ENCODE data around the gene MTAP. TPM values are rescaled to one million over a fixed set of nuclear protein-coding genes. Genes with fewer than 3 reads are reported as not detected.

The MTAP gene
- total and polyA plus RNA-seq, 4 donors, result 8.6 to 17.7 (median 12.6) TPM

GRCh38 chr9:21840647-21841046, 38.2 kb downstream of the MTAP start:
- no peaks in the 10 kb centered on the region for H3K27me3 ChIP-seq (ENCODE audit: control insufficient read depth in 4 of 4, insufficient read depth in 4 of 4, low read length in 3 of 4)
- no peak overlapping the region for H3K27ac ChIP-seq (ENCODE audit: low read depth in 1 of 2, low read length in 2 of 2)
- H3K4me1 ChIP-seq (ENCODE audit: control insufficient read depth in 4 of 4, insufficient read depth in 4 of 4, low read length in 3 of 4), result no peaks in the 10 kb centered on the region
- no peaks in the 10 kb centered on the region for H3K9me3 ChIP-seq (ENCODE audit: control insufficient read depth in 4 of 4, low read length in 3 of 4)
- no peak for DNase-seq (ENCODE audit: low spot score)
- peaks cover 4 to 29% (median 25%) of the 10 kb centered on the region in 4 donors for H3K36me3 ChIP-seq (ENCODE audit: control insufficient read depth in 4 of 4, insufficient read depth in 3 of 4, low read depth in 1 of 4, low read length in 3 of 4)
- no peak overlapping the region for H3K4me3 ChIP-seq (ENCODE audit: low read depth in 1 of 3, low read length in 3 of 3)
- H3K9ac ChIP-seq (ENCODE audit: low read depth in 1 of 2, low read length in 2 of 2), result no peak overlapping the region
- TF ChIP-seq NR2F2 (IDR thresholded peaks at IDR 0.05), result no peak
- no peak for TF ChIP-seq TAF1 (conservative IDR thresholded peaks at IDR 0.05)
- TF ChIP-seq CTCF (IDR thresholded peaks at IDR 0.05; ENCODE audit: low read depth, low read length, missing input control), result no peak
- TF ChIP-seq MAX (IDR thresholded peaks at IDR 0.05), result no peak
- TF ChIP-seq, protein P1, sequence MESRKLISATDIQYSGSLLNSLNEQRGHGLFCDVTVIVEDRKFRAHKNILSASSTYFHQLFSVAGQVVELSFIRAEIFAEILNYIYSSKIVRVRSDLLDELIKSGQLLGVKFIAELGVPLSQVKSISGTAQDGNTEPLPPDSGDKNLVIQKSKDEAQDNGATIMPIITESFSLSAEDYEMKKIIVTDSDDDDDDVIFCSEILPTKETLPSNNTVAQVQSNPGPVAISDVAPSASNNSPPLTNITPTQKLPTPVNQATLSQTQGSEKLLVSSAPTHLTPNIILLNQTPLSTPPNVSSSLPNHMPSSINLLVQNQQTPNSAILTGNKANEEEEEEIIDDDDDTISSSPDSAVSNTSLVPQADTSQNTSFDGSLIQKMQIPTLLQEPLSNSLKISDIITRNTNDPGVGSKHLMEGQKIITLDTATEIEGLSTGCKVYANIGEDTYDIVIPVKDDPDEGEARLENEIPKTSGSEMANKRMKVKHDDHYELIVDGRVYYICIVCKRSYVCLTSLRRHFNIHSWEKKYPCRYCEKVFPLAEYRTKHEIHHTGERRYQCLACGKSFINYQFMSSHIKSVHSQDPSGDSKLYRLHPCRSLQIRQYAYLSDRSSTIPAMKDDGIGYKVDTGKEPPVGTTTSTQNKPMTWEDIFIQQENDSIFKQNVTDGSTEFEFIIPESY (IDR thresholded peaks at IDR 0.05), result no peak
- TF ChIP-seq HNF4A (conservative IDR thresholded peaks at IDR 0.05), result no peak
- TF ChIP-seq YY1 (IDR thresholded peaks at IDR 0.05), result no peak
- no peak for TF ChIP-seq ATF3 (IDR thresholded peaks at IDR 0.05)
- TF ChIP-seq RAD21 (IDR thresholded peaks at IDR 0.05), result no peak
- no peak for TF ChIP-seq FOXA1 (IDR thresholded peaks at IDR 0.05)
- TF ChIP-seq RXRA (IDR thresholded peaks at IDR 0.05), result no peak
- TF ChIP-seq HNF4G (IDR thresholded peaks at IDR 0.05), result no peak
- TF ChIP-seq FOXA2 (IDR thresholded peaks at IDR 0.05), result no peak
- no peak for TF ChIP-seq EGR1 (IDR thresholded peaks at IDR 0.05; ENCODE audit: low read depth in 2 of 2)
- no peak for TF ChIP-seq JUND (IDR thresholded peaks at IDR 0.05)
- TF ChIP-seq, protein P2, sequence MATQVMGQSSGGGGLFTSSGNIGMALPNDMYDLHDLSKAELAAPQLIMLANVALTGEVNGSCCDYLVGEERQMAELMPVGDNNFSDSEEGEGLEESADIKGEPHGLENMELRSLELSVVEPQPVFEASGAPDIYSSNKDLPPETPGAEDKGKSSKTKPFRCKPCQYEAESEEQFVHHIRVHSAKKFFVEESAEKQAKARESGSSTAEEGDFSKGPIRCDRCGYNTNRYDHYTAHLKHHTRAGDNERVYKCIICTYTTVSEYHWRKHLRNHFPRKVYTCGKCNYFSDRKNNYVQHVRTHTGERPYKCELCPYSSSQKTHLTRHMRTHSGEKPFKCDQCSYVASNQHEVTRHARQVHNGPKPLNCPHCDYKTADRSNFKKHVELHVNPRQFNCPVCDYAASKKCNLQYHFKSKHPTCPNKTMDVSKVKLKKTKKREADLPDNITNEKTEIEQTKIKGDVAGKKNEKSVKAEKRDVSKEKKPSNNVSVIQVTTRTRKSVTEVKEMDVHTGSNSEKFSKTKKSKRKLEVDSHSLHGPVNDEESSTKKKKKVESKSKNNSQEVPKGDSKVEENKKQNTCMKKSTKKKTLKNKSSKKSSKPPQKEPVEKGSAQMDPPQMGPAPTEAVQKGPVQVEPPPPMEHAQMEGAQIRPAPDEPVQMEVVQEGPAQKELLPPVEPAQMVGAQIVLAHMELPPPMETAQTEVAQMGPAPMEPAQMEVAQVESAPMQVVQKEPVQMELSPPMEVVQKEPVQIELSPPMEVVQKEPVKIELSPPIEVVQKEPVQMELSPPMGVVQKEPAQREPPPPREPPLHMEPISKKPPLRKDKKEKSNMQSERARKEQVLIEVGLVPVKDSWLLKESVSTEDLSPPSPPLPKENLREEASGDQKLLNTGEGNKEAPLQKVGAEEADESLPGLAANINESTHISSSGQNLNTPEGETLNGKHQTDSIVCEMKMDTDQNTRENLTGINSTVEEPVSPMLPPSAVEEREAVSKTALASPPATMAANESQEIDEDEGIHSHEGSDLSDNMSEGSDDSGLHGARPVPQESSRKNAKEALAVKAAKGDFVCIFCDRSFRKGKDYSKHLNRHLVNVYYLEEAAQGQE (IDR thresholded peaks at IDR 0.05), result no peak
- TF ChIP-seq GABPA (IDR thresholded peaks at IDR 0.05 in 1 of 2, conservative IDR thresholded peaks at IDR 0.05 in 1 of 2), result no peak
- TF ChIP-seq SP1 (IDR thresholded peaks at IDR 0.05), result no peak
- 82% methylated on average over 2 of the region's 2 CpGs for WGBS
